Nephron progenitor cell (in vitro differentiated cells): ENCODE data around the gene ERC1.

Experiments used
- DNase-seq: peaks from one replicate; pipeline ENCODE4 v3.0.0; 2021
- H3K27ac Mint-ChIP-seq: 2 replicates; pipeline ENCODE4 v1.8.0; 2021; ENCODE audit warnings: mild to moderate bottlenecking, moderate library complexity, mixed read lengths
- H3K27me3 Mint-ChIP-seq: 2 replicates; pipeline ENCODE4 v1.8.0; 2021; ENCODE audit warnings: mild to moderate bottlenecking, low read depth, mixed read lengths; ENCODE audit not compliant: poor library complexity
- H3K36me3 Mint-ChIP-seq: 2 replicates; pipeline ENCODE4 v1.8.0; 2021; ENCODE audit warnings: low read depth, mixed read lengths
- H3K4me1 Mint-ChIP-seq: 2 replicates; pipeline ENCODE4 v1.8.0; 2021; ENCODE audit warnings: mixed read lengths
- H3K4me3 Mint-ChIP-seq: 2 replicates; pipeline ENCODE4 v1.8.0; 2021; ENCODE audit warnings: mild to moderate bottlenecking, moderate library complexity, mixed read lengths
- H3K9me3 Mint-ChIP-seq: 2 replicates; pipeline ENCODE4 v1.8.0; 2021; ENCODE audit warnings: mild to moderate bottlenecking, moderate library complexity, mixed read lengths
- TF ChIP-seq, protein P1 (sequence below): fragments of 200-600 bp; sonication (generic); IDR thresholded peaks from 2 replicates; pipeline ENCODE4 v1.5.0; 2021; ENCODE audit warnings: antibody characterized with exemption

ERC1 gene

DNA sequence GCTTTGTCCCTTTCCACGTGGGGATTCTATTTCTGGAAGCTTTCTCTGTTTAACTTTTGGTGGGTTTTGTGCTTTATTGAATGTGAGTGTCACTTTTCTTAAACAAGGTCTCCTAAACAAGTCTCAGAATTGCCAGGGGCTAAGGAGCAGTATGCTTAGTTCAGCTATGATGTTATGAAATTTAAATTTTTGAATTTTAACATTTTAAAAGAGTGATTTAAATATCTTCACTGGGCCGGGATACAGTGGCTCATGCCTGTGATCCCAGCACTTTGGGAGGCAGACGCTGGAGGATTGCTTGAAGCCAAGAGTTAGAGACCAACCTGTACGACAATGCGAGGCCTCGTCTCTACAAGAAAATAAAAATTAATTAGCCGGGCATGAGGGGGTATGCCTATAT lies 276.2 kb downstream of the ERC1 start:
- Mint-ChIP-seq H3K4me3 (no peak overlapping the region), H3K9me3 (no peaks in the 10 kb centered on the region), H3K27ac (no peak overlapping the region), H3K4me1 (peaks cover 11% of the 10 kb centered on the region), H3K36me3 (peaks cover 46% of the 10 kb centered on the region), H3K27me3 (no peaks in the 10 kb centered on the region)
- TF ChIP-seq, protein P1, sequence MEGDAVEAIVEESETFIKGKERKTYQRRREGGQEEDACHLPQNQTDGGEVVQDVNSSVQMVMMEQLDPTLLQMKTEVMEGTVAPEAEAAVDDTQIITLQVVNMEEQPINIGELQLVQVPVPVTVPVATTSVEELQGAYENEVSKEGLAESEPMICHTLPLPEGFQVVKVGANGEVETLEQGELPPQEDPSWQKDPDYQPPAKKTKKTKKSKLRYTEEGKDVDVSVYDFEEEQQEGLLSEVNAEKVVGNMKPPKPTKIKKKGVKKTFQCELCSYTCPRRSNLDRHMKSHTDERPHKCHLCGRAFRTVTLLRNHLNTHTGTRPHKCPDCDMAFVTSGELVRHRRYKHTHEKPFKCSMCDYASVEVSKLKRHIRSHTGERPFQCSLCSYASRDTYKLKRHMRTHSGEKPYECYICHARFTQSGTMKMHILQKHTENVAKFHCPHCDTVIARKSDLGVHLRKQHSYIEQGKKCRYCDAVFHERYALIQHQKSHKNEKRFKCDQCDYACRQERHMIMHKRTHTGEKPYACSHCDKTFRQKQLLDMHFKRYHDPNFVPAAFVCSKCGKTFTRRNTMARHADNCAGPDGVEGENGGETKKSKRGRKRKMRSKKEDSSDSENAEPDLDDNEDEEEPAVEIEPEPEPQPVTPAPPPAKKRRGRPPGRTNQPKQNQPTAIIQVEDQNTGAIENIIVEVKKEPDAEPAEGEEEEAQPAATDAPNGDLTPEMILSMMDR = no peak
- no peak for DNase-seq

DNA sequence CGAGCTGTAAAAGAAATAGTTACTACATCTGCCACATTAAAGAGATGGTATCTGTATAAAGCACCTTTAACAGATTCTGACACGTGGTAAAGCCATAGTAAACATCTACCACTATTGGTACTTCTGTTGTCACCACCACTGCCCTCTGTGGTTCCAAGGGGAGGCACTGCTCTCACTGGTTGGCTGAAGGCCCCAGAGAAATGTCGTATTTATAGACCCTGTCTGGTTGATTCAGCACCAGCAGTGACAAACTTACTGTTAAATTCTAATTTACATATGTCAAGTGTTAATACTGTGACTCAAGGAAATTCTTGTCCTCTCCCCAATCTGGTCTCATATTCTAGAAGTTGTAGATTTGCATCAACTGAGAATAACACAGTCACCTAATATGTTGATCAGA lies 281.1 kb downstream of the ERC1 start:
- no peak for DNase-seq
- peaks cover 3% of the 10 kb centered on the region for H3K4me1 Mint-ChIP-seq
- TF ChIP-seq, protein P1 = no peak
- H3K36me3 Mint-ChIP-seq = peaks cover 37% of the 10 kb centered on the region
- H3K9me3 Mint-ChIP-seq = no peaks in the 10 kb centered on the region
- no peak overlapping the region for H3K27ac Mint-ChIP-seq
- H3K27me3 Mint-ChIP-seq = no peaks in the 10 kb centered on the region
- H3K4me3 Mint-ChIP-seq = no peak overlapping the region

DNA sequence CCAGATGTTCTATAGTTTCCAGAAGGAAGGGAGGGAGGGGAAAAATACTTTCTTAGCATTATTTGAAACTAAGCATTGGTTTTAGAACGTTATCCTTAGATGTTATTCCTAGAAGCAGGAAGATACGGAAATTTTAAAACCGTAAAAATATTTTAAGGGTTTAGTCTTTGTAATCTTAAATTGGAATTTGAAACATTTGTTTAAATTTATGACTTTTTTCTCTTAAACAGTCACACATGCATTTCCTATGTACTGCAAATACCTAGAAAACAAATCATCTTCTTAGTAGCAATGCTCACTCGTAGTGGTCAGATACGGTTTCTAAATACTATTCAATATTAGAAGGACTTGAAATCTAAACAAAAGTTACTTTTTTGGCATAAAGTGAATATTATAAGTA lies 282.0 kb downstream of the ERC1 start:
- Mint-ChIP-seq H3K27ac (no peak overlapping the region), H3K9me3 (no peaks in the 10 kb centered on the region), H3K4me3 (no peak overlapping the region), H3K4me1 (peaks cover 12% of the 10 kb centered on the region), H3K27me3 (no peaks in the 10 kb centered on the region), H3K36me3 (peaks cover 38% of the 10 kb centered on the region)
- TF ChIP-seq, protein P1 = no peak
- no peak for DNase-seq

DNA sequence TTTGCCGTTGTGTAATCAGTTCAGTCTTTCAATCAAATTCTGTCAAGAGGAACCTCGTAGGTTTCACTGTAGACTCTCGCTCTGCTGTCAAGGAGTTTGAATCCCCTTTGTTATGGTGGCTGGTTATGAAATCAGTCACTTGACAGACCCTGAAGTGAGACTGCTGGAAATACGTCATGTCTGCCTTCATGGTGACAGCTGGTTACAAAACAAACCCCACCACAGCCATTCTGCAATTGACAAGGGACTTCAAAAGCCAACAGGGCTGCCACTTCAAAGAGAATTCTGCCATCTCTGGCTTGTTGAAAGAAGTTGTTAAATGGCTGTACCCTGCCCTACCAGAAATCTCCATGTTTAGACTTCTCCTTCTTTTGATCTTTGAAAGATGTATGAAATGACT lies 286.9 kb downstream of the ERC1 start:
- peaks cover 53% of the 10 kb centered on the region for H3K4me1 Mint-ChIP-seq
- TF ChIP-seq, protein P1 = no peak
- no peaks in the 10 kb centered on the region for H3K27me3 Mint-ChIP-seq
- no peak overlapping the region for H3K4me3 Mint-ChIP-seq
- no peaks in the 10 kb centered on the region for H3K9me3 Mint-ChIP-seq
- H3K36me3 Mint-ChIP-seq = peaks cover 35% of the 10 kb centered on the region
- no peak for DNase-seq
- peak overlapping the region; percentile 6 for H3K27ac Mint-ChIP-seq

DNA sequence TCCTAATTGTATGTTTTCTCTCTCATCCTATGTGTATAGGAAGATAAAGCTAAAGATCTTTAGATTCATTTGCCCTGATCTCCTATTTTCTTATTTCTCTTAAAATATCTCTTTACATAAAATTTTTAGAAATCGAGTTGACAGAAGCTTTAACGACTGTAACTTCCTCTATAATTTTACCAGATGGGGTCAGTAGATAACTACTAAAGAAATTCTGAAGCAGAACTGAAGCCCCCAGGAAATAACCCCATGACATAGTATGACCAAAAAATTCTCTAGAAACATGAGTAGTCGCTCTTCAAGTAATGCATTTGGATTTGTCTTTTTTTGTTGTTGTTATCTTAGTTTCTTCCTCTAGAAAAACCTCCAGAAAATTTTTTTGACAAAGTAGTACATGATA lies 288.0 kb downstream of the ERC1 start:
- no peaks in the 10 kb centered on the region for H3K27me3 Mint-ChIP-seq

DNA sequence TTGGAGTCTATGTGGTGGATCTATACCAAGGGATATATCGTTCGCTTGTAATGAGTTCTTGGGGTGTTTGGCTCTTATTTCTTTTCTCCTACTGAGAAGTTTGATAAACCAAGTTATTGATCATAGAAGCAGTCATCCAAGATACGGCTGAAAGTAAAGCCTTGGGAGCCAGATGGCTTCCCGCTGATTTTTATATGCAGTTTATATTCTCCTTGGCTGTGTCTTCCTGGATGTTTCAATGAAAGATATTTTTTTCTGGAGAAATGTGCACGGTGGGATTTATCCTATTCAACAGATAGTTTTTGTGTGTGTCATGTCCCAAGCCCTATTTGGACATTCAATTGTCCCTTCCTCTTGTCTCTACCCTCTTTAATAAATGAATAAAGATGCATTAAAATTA lies 289.0 kb downstream of the ERC1 start:
- DNase-seq = no peak
- TF ChIP-seq, protein P1 = no peak
- no peaks in the 10 kb centered on the region for H3K27me3 Mint-ChIP-seq
- peak overlapping the region; percentile 30 for H3K27ac Mint-ChIP-seq
- H3K9me3 Mint-ChIP-seq = peaks cover 5% of the 10 kb centered on the region
- H3K4me3 Mint-ChIP-seq = no peak overlapping the region
- peaks cover 57% of the 10 kb centered on the region for H3K4me1 Mint-ChIP-seq
- peaks cover 44% of the 10 kb centered on the region for H3K36me3 Mint-ChIP-seq

More for the DNA sequence above, 288.0 kb downstream of the ERC1 start:
- Mint-ChIP-seq H3K27ac (no peak overlapping the region), H3K4me1 (peaks cover 57% of the 10 kb centered on the region), H3K36me3 (peaks cover 40% of the 10 kb centered on the region), H3K4me3 (no peak overlapping the region), H3K9me3 (peaks cover 4% of the 10 kb centered on the region)
- DNase-seq = no peak
- TF ChIP-seq, protein P1 = no peak
